Neuronal stem cell (in vitro differentiated cells): ENCODE measurements around the gene MANBA.

Experiments
- DNase-seq: peaks from one replicate; pipeline ENCODE4 v3.0.0-alpha.2; 2013; ENCODE audit warnings: low spot score
- H2AFZ ChIP-seq: one replicate; pipeline ENCODE4 v1.6.1; 2013; ENCODE audit warnings: mild to moderate bottlenecking, low read length, inconsistent platforms
- H2AK5ac ChIP-seq: 2 replicates; pipeline ENCODE4 v1.6.1; 2013; ENCODE audit warnings: low read depth, mild to moderate bottlenecking, inconsistent platforms, low read length, moderate library complexity, mixed read lengths
- H2BK120ac ChIP-seq: 2 replicates; pipeline ENCODE4 v1.6.1; 2013; ENCODE audit warnings: low read depth, mild to moderate bottlenecking, inconsistent platforms, low read length, moderate library complexity, mixed read lengths
- H2BK12ac ChIP-seq: one replicate; pipeline ENCODE4 v1.6.1; 2013; ENCODE audit warnings: low read length, inconsistent platforms
- H2BK15ac ChIP-seq: 2 replicates; pipeline ENCODE4 v1.6.1; 2013; ENCODE audit warnings: mild to moderate bottlenecking, low read length, inconsistent platforms, mixed read lengths
- H2BK5ac ChIP-seq: one replicate; pipeline ENCODE4 v1.6.1; 2013; ENCODE audit warnings: inconsistent platforms, mild to moderate bottlenecking, low read length, moderate library complexity
- H3K14ac ChIP-seq: one replicate; pipeline ENCODE4 v1.6.1; 2013; ENCODE audit warnings: low read length, inconsistent platforms
- H3K18ac ChIP-seq: 2 replicates; pipeline ENCODE4 v1.6.1; 2013; ENCODE audit warnings: low read length, inconsistent platforms
- H3K23ac ChIP-seq: 2 replicates; pipeline ENCODE4 v1.6.1; 2013; ENCODE audit warnings: low read depth, mild to moderate bottlenecking, mixed read lengths, low read length, inconsistent platforms; ENCODE audit not compliant: poor library complexity
- H3K27ac ChIP-seq: replicated peaks from 3 replicates; pipeline ENCODE4 v1.5.1; 2013; ENCODE audit warnings: low read length, inconsistent platforms
- H3K27me3 ChIP-seq, 3 experiments: 2 replicates each; pipeline ENCODE4 v1.6.1; 2013; ENCODE audit warnings: low read length in 3 of 3, mild to moderate bottlenecking in 2 of 3, inconsistent platforms in 1 of 3, low read depth in 1 of 3, mixed read lengths in 1 of 3, moderate library complexity in 1 of 3; ENCODE audit not compliant: control insufficient read depth in 3 of 3, insufficient read depth in 3 of 3
- H3K36me3 ChIP-seq, 2 donors: replicated peaks in 1 of 2; 2 replicates each; pipeline ENCODE4 v1.6.1; 2013; ENCODE audit warnings: low read length in 2 of 2; ENCODE audit not compliant: control insufficient read depth in 2 of 2, insufficient read depth in 2 of 2
- H3K4ac ChIP-seq: 2 replicates; pipeline ENCODE4 v1.6.1; 2013; ENCODE audit warnings: inconsistent platforms, mild to moderate bottlenecking, low read length, moderate library complexity
- H3K4me1 ChIP-seq, 2 donors: 1 replicate in 1 of 2; 2 replicates in 1 of 2; pipeline ENCODE4 v1.6.1; 2013; ENCODE audit warnings: low read length in 2 of 2, low read depth in 1 of 2; ENCODE audit not compliant: control insufficient read depth in 2 of 2, insufficient read depth in 1 of 2
- H3K4me2 ChIP-seq: one replicate; pipeline ENCODE4 v1.6.1; 2013; ENCODE audit warnings: mild to moderate bottlenecking, low read length, inconsistent platforms; ENCODE audit not compliant: insufficient read depth, poor library complexity, severe bottlenecking
- H3K4me3 ChIP-seq, 2 donors: 2 replicates each; pipeline ENCODE4 v1.5.1; 2013; ENCODE audit warnings: low read length in 2 of 2, mild to moderate bottlenecking in 2 of 2, inconsistent platforms in 1 of 2, moderate library complexity in 1 of 2
- H3K79me1 ChIP-seq: one replicate; pipeline ENCODE4 v1.6.1; 2013; ENCODE audit warnings: low read depth, mild to moderate bottlenecking, inconsistent platforms, low read length, moderate library complexity
- H3K9ac ChIP-seq: one replicate; pipeline ENCODE4 v1.6.1; 2013; ENCODE audit warnings: mild to moderate bottlenecking, low read depth, low read length, inconsistent platforms; ENCODE audit not compliant: poor library complexity
- H3K9me3 ChIP-seq, 2 donors: replicated peaks in 1 of 2; 2 replicates each; pipeline versions ENCODE3 to v1.6.1; 2013; ENCODE audit warnings: low read length in 2 of 2, mild to moderate bottlenecking in 2 of 2, inconsistent platforms in 1 of 2, low read depth in 1 of 2, mixed read lengths in 1 of 2, moderate library complexity in 1 of 2; ENCODE audit not compliant: control insufficient read depth in 2 of 2, insufficient read depth in 1 of 2
- H4K8ac ChIP-seq: one replicate; pipeline ENCODE4 v1.6.1; 2013; ENCODE audit warnings: low read depth, mild to moderate bottlenecking, inconsistent platforms, low read length, moderate library complexity
- H4K91ac ChIP-seq: one replicate; pipeline ENCODE4 v1.6.1; 2013; ENCODE audit warnings: low read length, low read depth, mild to moderate bottlenecking, inconsistent platforms; ENCODE audit not compliant: poor library complexity
- WGBS, 2 donors: extraction: QIAGEN DNeasy Blood & Tissue Kit; methylation state at CpG; one replicate each; pipeline ENCODE4 v1.1.7; 2013; ENCODE audit warnings: missing lambda C conversion rate in 2 of 2, mixed read lengths in 1 of 2; ENCODE audit not compliant: insufficient read length in 2 of 2, insufficient replicate concordance in 1 of 2; ENCODE audit errors: extremely low coverage in 2 of 2; 5-methylcytosine and 5-hydroxymethylcytosine counted together

MANBA gene

GRCh38 chr4:102663073-102663472 is 97.7 kb downstream of the MANBA start:
- DNase-seq: no peak
- Histone ChIP-seq H3K36me3 (peaks cover 0 to 14% of the 10 kb centered on the region in 2 donors), H2AFZ (no peak overlapping the region), H3K9ac (no peak overlapping the region), H3K4ac (no peak overlapping the region), H3K79me1 (no peaks in the 10 kb centered on the region), H3K4me1 (no peaks in the 10 kb centered on the region), H3K4me2 (no peak overlapping the region), H4K8ac (no peak overlapping the region), H3K14ac (no peak overlapping the region), H2BK12ac (no peak overlapping the region), H4K91ac (no peak overlapping the region), H3K4me3 (no peak overlapping the region), H3K23ac (no peak overlapping the region), H2BK15ac (no peak overlapping the region), H3K18ac (no peak overlapping the region), H3K27ac (no peak overlapping the region), H2BK5ac (no peak overlapping the region), H2BK120ac (no peak overlapping the region), H3K27me3 (no peaks in the 10 kb centered on the region), H3K9me3 (peaks cover 3 to 6% of the 10 kb centered on the region in 2 donors), H2AK5ac (no peak overlapping the region)
- no CpG with 5 or more reads among the region's 1 CpG for WGBS, 2 donors

GRCh38 chr4:102657206-102657605 is 103.6 kb downstream of the MANBA start:
- DNase-seq: no peak
- no CpG with 5 or more reads among the region's 5 CpGs for WGBS, 2 donors
- no peak overlapping the region for H3K4me2 ChIP-seq

GRCh38 chr4:102647117-102647516 is 113.7 kb downstream of the MANBA start:
- H3K18ac ChIP-seq: no peak overlapping the region
- H2AK5ac ChIP-seq: no peak overlapping the region
- no peak for DNase-seq
- H3K4ac ChIP-seq: no peak overlapping the region
- H3K27me3 ChIP-seq: no peaks in the 10 kb centered on the region
- H3K9me3 ChIP-seq: peaks cover 0 to 7% of the 10 kb centered on the region in 2 donors
- H4K8ac ChIP-seq: no peak overlapping the region
- no peak overlapping the region for H2BK15ac ChIP-seq
- H2AFZ ChIP-seq: no peak overlapping the region
- H3K9ac ChIP-seq: no peak overlapping the region
- no peak overlapping the region for H3K14ac ChIP-seq
- H2BK5ac ChIP-seq: no peak overlapping the region
- H4K91ac ChIP-seq: no peak overlapping the region
- peaks cover 0 to 27% of the 10 kb centered on the region in 2 donors for H3K36me3 ChIP-seq
- H3K4me2 ChIP-seq: no peak overlapping the region
- no peaks in the 10 kb centered on the region for H3K4me1 ChIP-seq
- no peak overlapping the region for H2BK12ac ChIP-seq
- WGBS, 2 donors: no CpG with 5 or more reads among the region's 1 CpG
- no peak overlapping the region for H3K4me3 ChIP-seq
- H2BK120ac ChIP-seq: no peak overlapping the region
- H3K23ac ChIP-seq: no peak overlapping the region
- no peaks in the 10 kb centered on the region for H3K79me1 ChIP-seq
- H3K27ac ChIP-seq: no peak overlapping the region

More at GRCh38 chr4:102657206-102657605, 103.6 kb downstream of the MANBA start:
- Histone ChIP-seq H2BK15ac (no peak overlapping the region), H3K4ac (no peak overlapping the region), H3K27ac (no peak overlapping the region), H2BK12ac (no peak overlapping the region), H3K14ac (no peak overlapping the region), H3K27me3 (no peaks in the 10 kb centered on the region), H2BK5ac (no peak overlapping the region), H3K4me3 (no peak overlapping the region), H3K36me3 (peaks cover 0 to 8% of the 10 kb centered on the region in 2 donors), H3K9ac (no peak overlapping the region), H2AFZ (no peak overlapping the region), H3K79me1 (no peaks in the 10 kb centered on the region), H4K8ac (no peak overlapping the region), H2AK5ac (no peak overlapping the region), H3K4me1 (no peaks in the 10 kb centered on the region), H3K18ac (no peak overlapping the region), H4K91ac (no peak overlapping the region), H2BK120ac (no peak overlapping the region), H3K23ac (no peak overlapping the region), H3K9me3 (peaks cover 3 to 6% of the 10 kb centered on the region in 2 donors)

- no peak overlapping the region for H3K18ac ChIP-seq
- no peak for DNase-seq
Measured at GRCh38 chr4:102642631-102643298, 118.0 kb downstream of the MANBA start.

More at GRCh38 chr4:102642631-102643298, 118.0 kb downstream of the MANBA start:
- Histone ChIP-seq H3K9ac (no peak overlapping the region), H3K4me3 (no peak overlapping the region), H3K4me1 (no peaks in the 10 kb centered on the region), H3K27ac (no peak overlapping the region), H3K9me3 (peaks cover 0 to 3% of the 10 kb centered on the region in 2 donors), H2BK15ac (no peak overlapping the region), H3K79me1 (no peaks in the 10 kb centered on the region), H3K27me3 (no peaks in the 10 kb centered on the region), H2BK5ac (no peak overlapping the region), H2BK12ac (no peak overlapping the region), H3K4ac (no peak overlapping the region), H2AK5ac (no peak overlapping the region), H3K23ac (no peak overlapping the region), H4K8ac (no peak overlapping the region), H3K4me2 (no peak overlapping the region), H4K91ac (no peak overlapping the region), H3K14ac (no peak overlapping the region), H2BK120ac (no peak overlapping the region), H2AFZ (no peak overlapping the region), H3K36me3 (peaks cover 1 to 10% of the 10 kb centered on the region in 2 donors)
- WGBS, 2 donors: 100% methylated on average over 1 of the region's 5 CpGs; no CpG with 5 or more reads in 1 of the 2 donors
